ENCODE measurements around the gene APH1B. TPM values are rescaled to one million over a fixed set of nuclear protein-coding genes. Genes with fewer than 3 reads are reported as not detected.

Gene APH1B
- total and polyA plus RNA-seq, 10 donors: 8.7 to 51.5 (median 30.2) TPM

DNA sequence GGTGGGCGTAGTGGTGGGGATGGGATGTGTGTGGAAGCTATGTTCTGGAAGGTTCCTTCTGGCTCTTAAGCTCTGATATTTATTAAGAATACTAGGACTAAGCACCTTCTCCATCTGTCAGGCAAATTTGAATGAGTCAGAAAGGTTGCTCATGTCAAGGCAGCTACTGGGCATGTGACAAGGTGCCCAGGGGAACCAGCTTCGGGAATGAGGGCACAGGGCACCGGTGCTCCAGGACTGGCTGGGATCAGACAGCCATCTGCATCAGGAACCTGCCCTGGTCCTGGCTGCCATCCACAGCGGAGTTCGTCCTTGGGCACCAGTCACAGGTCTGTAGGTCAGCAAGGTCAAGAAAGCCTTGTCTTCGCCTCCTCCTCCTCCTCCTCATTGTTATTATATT is 71.8 kb downstream of the APH1B start:
- Histone ChIP-seq H3K27me3 (replicated peaks in 1 of 7) (no peaks in the 10 kb centered on the region), H3K4me1 (peaks cover 0 to 26% (median 17%) of the 10 kb centered on the region in 6 donors), H3K36me3 (no peaks in the 10 kb centered on the region), H3K9me3 (no peaks in the 10 kb centered on the region), H3K4me3 (no peak overlapping the region), H3K27ac (peak overlapping the region in 2 of 8 donors; percentile 37 to 61)
- intact Hi-C loops (cut with DNase I; ENCODE audit: low total_unique reads): no loop called here
- DNase-seq: no peak
- WGBS, 5 donors: 87 to 98% (median 93%) methylated on average over 5 to 6 of the region's 6 CpGs
- TF ChIP-seq POLR2A (IDR thresholded peaks at IDR 0.05) (no peak), POLR2AphosphoS5 (IDR thresholded peaks at IDR 0.05) (no peak)
- TF ChIP-seq, protein P1, sequence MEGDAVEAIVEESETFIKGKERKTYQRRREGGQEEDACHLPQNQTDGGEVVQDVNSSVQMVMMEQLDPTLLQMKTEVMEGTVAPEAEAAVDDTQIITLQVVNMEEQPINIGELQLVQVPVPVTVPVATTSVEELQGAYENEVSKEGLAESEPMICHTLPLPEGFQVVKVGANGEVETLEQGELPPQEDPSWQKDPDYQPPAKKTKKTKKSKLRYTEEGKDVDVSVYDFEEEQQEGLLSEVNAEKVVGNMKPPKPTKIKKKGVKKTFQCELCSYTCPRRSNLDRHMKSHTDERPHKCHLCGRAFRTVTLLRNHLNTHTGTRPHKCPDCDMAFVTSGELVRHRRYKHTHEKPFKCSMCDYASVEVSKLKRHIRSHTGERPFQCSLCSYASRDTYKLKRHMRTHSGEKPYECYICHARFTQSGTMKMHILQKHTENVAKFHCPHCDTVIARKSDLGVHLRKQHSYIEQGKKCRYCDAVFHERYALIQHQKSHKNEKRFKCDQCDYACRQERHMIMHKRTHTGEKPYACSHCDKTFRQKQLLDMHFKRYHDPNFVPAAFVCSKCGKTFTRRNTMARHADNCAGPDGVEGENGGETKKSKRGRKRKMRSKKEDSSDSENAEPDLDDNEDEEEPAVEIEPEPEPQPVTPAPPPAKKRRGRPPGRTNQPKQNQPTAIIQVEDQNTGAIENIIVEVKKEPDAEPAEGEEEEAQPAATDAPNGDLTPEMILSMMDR (IDR thresholded peaks at IDR 0.05 in 8 of 11, conservative IDR thresholded peaks at IDR 0.05 in 3 of 11): no peak

GRCh38 chr15:63349621-63350020 is 72.2 kb downstream of the APH1B start:
- TF ChIP-seq POLR2AphosphoS5 (IDR thresholded peaks at IDR 0.05) (no peak), POLR2A (IDR thresholded peaks at IDR 0.05) (no peak)
- TF ChIP-seq, protein P1 (IDR thresholded peaks at IDR 0.05 in 8 of 11, conservative IDR thresholded peaks at IDR 0.05 in 3 of 11): no peak
- Histone ChIP-seq H3K36me3 (no peaks in the 10 kb centered on the region), H3K9me3 (no peaks in the 10 kb centered on the region), H3K4me1 (peaks cover 0 to 26% (median 17%) of the 10 kb centered on the region in 6 donors), H3K27ac (no peak overlapping the region), H3K27me3 (replicated peaks in 1 of 7) (no peaks in the 10 kb centered on the region), H3K4me3 (no peak overlapping the region)
- WGBS, 5 donors: 84 to 91% (median 89%) methylated on average over 5 of the region's 5 CpGs
- no peak for DNase-seq
- intact Hi-C loops (cut with DNase I; ENCODE audit: low total_unique reads): no loop called here

GRCh38 chr15:63350178-63350621 is 72.8 kb downstream of the APH1B start:
- Histone ChIP-seq H3K9me3 (no peaks in the 10 kb centered on the region), H3K27ac (no peak overlapping the region), H3K27me3 (replicated peaks in 1 of 7) (no peaks in the 10 kb centered on the region), H3K4me1 (peaks cover 0 to 26% (median 17%) of the 10 kb centered on the region in 6 donors), H3K4me3 (no peak overlapping the region), H3K36me3 (no peaks in the 10 kb centered on the region)
- intact Hi-C loops (cut with DNase I; ENCODE audit: low total_unique reads): no loop called here
- 63 to 84% (median 73%) methylated on average over 4 to 5 of the region's 5 CpGs for WGBS, 5 donors
- no peak for DNase-seq
- TF ChIP-seq, protein P1 (IDR thresholded peaks at IDR 0.05 in 8 of 11, conservative IDR thresholded peaks at IDR 0.05 in 3 of 11): no peak
- TF ChIP-seq POLR2AphosphoS5 (IDR thresholded peaks at IDR 0.05) (no peak), POLR2A (IDR thresholded peaks at IDR 0.05) (no peak)

DNA sequence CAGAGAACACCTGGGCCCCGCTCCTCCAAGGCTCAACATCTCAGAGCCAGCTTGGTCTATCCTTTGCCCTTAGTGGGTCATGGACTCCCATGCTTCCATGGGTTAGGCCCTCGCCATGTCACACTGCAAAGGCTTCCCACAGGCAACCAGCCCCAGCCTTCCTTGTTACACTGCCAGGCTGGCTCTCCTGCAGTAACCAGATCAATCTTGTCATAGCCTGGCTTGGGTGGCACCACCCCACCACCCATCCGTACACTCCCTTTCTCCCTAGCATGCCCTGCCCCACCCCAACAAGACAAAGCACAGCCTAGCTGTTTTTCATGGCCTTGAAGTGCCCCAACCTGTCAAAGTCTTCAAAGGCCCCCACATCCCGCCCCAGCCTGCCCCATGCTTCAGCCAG is 73.8 kb downstream of the APH1B start:
- Histone ChIP-seq H3K27ac (no peak overlapping the region), H3K27me3 (replicated peaks in 1 of 7) (no peaks in the 10 kb centered on the region), H3K4me1 (peaks cover 0 to 26% (median 17%) of the 10 kb centered on the region in 6 donors), H3K9me3 (no peaks in the 10 kb centered on the region), H3K36me3 (no peaks in the 10 kb centered on the region), H3K4me3 (no peak overlapping the region)
- intact Hi-C loops (cut with DNase I; ENCODE audit: low total_unique reads): no loop called here
- no peak for DNase-seq
- TF ChIP-seq POLR2A (IDR thresholded peaks at IDR 0.05) (no peak), POLR2AphosphoS5 (IDR thresholded peaks at IDR 0.05) (no peak)
- 77 to 94% (median 90%) methylated on average over 4 of the region's 4 CpGs for WGBS, 5 donors

GRCh38 chr15:63352808-63353207 is 75.4 kb downstream of the APH1B start:
- peaks cover 0 to 19% (median 12%) of the 10 kb centered on the region in 6 donors for H3K4me1 ChIP-seq
- no peak overlapping the region for H3K27ac ChIP-seq
- no peaks in the 10 kb centered on the region for H3K9me3 ChIP-seq
- WGBS, 5 donors: 85 to 94% (median 87%) methylated on average over 4 of the region's 4 CpGs
- TF ChIP-seq POLR2AphosphoS5 (IDR thresholded peaks at IDR 0.05) (no peak), POLR2A (IDR thresholded peaks at IDR 0.05) (no peak)
- TF ChIP-seq, protein P1 (IDR thresholded peaks at IDR 0.05 in 8 of 11, conservative IDR thresholded peaks at IDR 0.05 in 3 of 11): no peak
- no peaks in the 10 kb centered on the region for H3K27me3 ChIP-seq (replicated peaks in 1 of 7)
- no peaks in the 10 kb centered on the region for H3K36me3 ChIP-seq
- no peak for DNase-seq
- intact Hi-C loops (cut with DNase I; ENCODE audit: low total_unique reads): no loop called here
- H3K4me3 ChIP-seq: no peak overlapping the region
